Natural killer cell treated with Interleukin-12 subunit alpha and Interleukin-12 subunit beta and Interleukin-15 and Interleukin-18, amount 100 ng/mL, for 72 hours (primary cell): ENCODE results near the gene FAM193A. TPM values are rescaled to one million over a fixed set of nuclear protein-coding genes. Genes with fewer than 3 reads are reported as not detected.
"Not testable (repeated sequence)": the region's sequence is repeated elsewhere in the genome, so short reads cannot be mapped to it uniquely, and the experiment has no call there.

Source experiments
- ATAC-seq, 2 donors: fragments of 150-1000 bp; cut with Tn5 transposase in 1 of 2; sonication (Bioruptor Pico), chemical (Tn5 transposase) in 1 of 2; 2 replicates each; pipeline ENCODE4 v1.10.0; 2021
- DNase-seq: peaks from one replicate; pipeline ENCODE4 v3.0.0; 2022; ENCODE audit warnings: low spot score
- H3K27ac Mint-ChIP-seq, 2 donors: 1 replicate in 1 of 2; 2 replicates in 1 of 2; pipeline ENCODE4 v1.8.0; 2022; ENCODE audit warnings: mixed read lengths in 2 of 2, mild to moderate bottlenecking in 1 of 2, moderate library complexity in 1 of 2
- H3K27me3 Mint-ChIP-seq, 2 donors: 1 replicate in 1 of 2; 2 replicates in 1 of 2; pipeline ENCODE4 v1.8.0; 2022; ENCODE audit warnings: mixed read lengths in 2 of 2
- H3K36me3 Mint-ChIP-seq: one replicate; pipeline ENCODE4 v1.8.0; 2022; ENCODE audit warnings: mixed read lengths
- H3K4me1 Mint-ChIP-seq, 2 donors: 1 replicate in 1 of 2; 2 replicates in 1 of 2; pipeline ENCODE4 v1.8.0; 2022; ENCODE audit warnings: low read depth in 2 of 2, mixed read lengths in 2 of 2, mild to moderate bottlenecking in 1 of 2
- H3K4me3 Mint-ChIP-seq: one replicate; pipeline ENCODE4 v1.8.0; 2022; ENCODE audit warnings: mixed read lengths
- H3K9me3 Mint-ChIP-seq: 2 replicates; pipeline ENCODE4 v1.8.0; 2022; ENCODE audit warnings: mixed read lengths
- total RNA-seq, 2 donors: library from RNA; stranded (reverse); gene quantifications; one replicate each; pipeline ENCODE4 v1.2.3, GENCODE V29; 2022

FAM193A gene
- total RNA-seq, 2 donors from 2014 or later: 28.0 to 50.9 TPM

- H3K9me3 Mint-ChIP-seq: no peaks in the 10 kb centered on the region
These were observed 87.0 kb downstream of the FAM193A start for GRCh38 chr4:2623442-2623841.

GRCh38 chr4:2624782-2625530 lies 88.5 kb downstream of the FAM193A start:
- no peaks in the 10 kb centered on the region for H3K9me3 Mint-ChIP-seq

More at GRCh38 chr4:2623442-2623841, 87.0 kb downstream of the FAM193A start:
- peaks cover 23 to 32% of the 10 kb centered on the region in 2 donors for H3K4me1 Mint-ChIP-seq
- H3K4me3 Mint-ChIP-seq: no peak overlapping the region
- DNase-seq (no peak), ATAC-seq (no peak)
- no peak overlapping the region for H3K27ac Mint-ChIP-seq
- no peaks in the 10 kb centered on the region for H3K27me3 Mint-ChIP-seq
- H3K36me3 Mint-ChIP-seq: peaks cover 9% of the 10 kb centered on the region

GRCh38 chr4:2626231-2626630 lies 89.8 kb downstream of the FAM193A start:
- Mint-ChIP-seq H3K36me3 (peaks cover 9% of the 10 kb centered on the region), H3K9me3 (no peaks in the 10 kb centered on the region), H3K4me3 (no peak overlapping the region), H3K27ac (no peak overlapping the region), H3K27me3 (no peaks in the 10 kb centered on the region), H3K4me1 (peaks cover 8 to 16% of the 10 kb centered on the region in 2 donors)
- no peak for DNase-seq
- no peak for ATAC-seq

More at GRCh38 chr4:2624782-2625530, 88.5 kb downstream of the FAM193A start:
- no peak overlapping the region for H3K4me3 Mint-ChIP-seq
- peaks cover 19 to 24% of the 10 kb centered on the region in 2 donors for H3K4me1 Mint-ChIP-seq
- ATAC-seq (no peak), DNase-seq (no peak)
- H3K27me3 Mint-ChIP-seq: no peaks in the 10 kb centered on the region
- H3K36me3 Mint-ChIP-seq: peaks cover 9% of the 10 kb centered on the region
- no peak overlapping the region for H3K27ac Mint-ChIP-seq

- Mint-ChIP-seq H3K4me1 (no peaks in the 10 kb centered on the region), H3K27ac (no peak overlapping the region), H3K9me3 (no peaks in the 10 kb centered on the region), H3K4me3 (no peak overlapping the region), H3K36me3 (peaks cover 5% of the 10 kb centered on the region), H3K27me3 (no peaks in the 10 kb centered on the region)
- DNase-seq (no peak), ATAC-seq (no peak)
These were observed 94.3 kb downstream of the FAM193A start for GRCh38 chr4:2630556-2631273.

GRCh38 chr4:2634014-2634413 lies 97.6 kb downstream of the FAM193A start:
- H3K27me3 Mint-ChIP-seq: no peaks in the 10 kb centered on the region

GRCh38 chr4:2636331-2636730 lies 99.9 kb downstream of the FAM193A start:
- Mint-ChIP-seq H3K27ac (no peak overlapping the region), H3K9me3 (no peaks in the 10 kb centered on the region), H3K4me3 (no peak overlapping the region), H3K36me3 (no peaks in the 10 kb centered on the region), H3K27me3 (no peaks in the 10 kb centered on the region), H3K4me1 (no peaks in the 10 kb centered on the region)
- ATAC-seq: no peak
- DNase-seq: no peak

More at GRCh38 chr4:2634014-2634413, 97.6 kb downstream of the FAM193A start:
- no peaks in the 10 kb centered on the region for H3K36me3 Mint-ChIP-seq
- H3K9me3 Mint-ChIP-seq: no peaks in the 10 kb centered on the region
- H3K27ac Mint-ChIP-seq: no peak overlapping the region
- ATAC-seq (no peak), DNase-seq (no peak)
- no peaks in the 10 kb centered on the region for H3K4me1 Mint-ChIP-seq
- no peak overlapping the region for H3K4me3 Mint-ChIP-seq

- not testable (repeated sequence) for H3K27ac Mint-ChIP-seq, H3K4me3 Mint-ChIP-seq
These were observed 100.5 kb downstream of the FAM193A start for GRCh38 chr4:2636994-2637393.

GRCh38 chr4:2637956-2638552 lies 101.6 kb downstream of the FAM193A start:
- no peak for ATAC-seq

More at GRCh38 chr4:2636994-2637393, 100.5 kb downstream of the FAM193A start:
- not testable (repeated sequence) for H3K27me3 Mint-ChIP-seq, DNase-seq, H3K36me3 Mint-ChIP-seq, ATAC-seq, H3K9me3 Mint-ChIP-seq, H3K4me1 Mint-ChIP-seq

GRCh38 chr4:2638730-2639129 lies 102.3 kb downstream of the FAM193A start:
- no peak for ATAC-seq

More at GRCh38 chr4:2637956-2638552, 101.6 kb downstream of the FAM193A start:
- no peak for DNase-seq
- peaks cover 0 to 2% of the 10 kb centered on the region in 2 donors for H3K4me1 Mint-ChIP-seq
- no peak overlapping the region for H3K4me3 Mint-ChIP-seq
- no peaks in the 10 kb centered on the region for H3K27me3 Mint-ChIP-seq
- H3K27ac Mint-ChIP-seq: no peak overlapping the region
- H3K9me3 Mint-ChIP-seq: no peaks in the 10 kb centered on the region
- H3K36me3 Mint-ChIP-seq: no peaks in the 10 kb centered on the region

GRCh38 chr4:2642968-2643367 lies 106.5 kb downstream of the FAM193A start:
- no peaks in the 10 kb centered on the region for H3K27me3 Mint-ChIP-seq
- H3K4me3 Mint-ChIP-seq: no peak overlapping the region
- DNase-seq: no peak
- peaks cover 0 to 2% of the 10 kb centered on the region in 2 donors for H3K4me1 Mint-ChIP-seq
- H3K36me3 Mint-ChIP-seq: no peaks in the 10 kb centered on the region
- no peaks in the 10 kb centered on the region for H3K9me3 Mint-ChIP-seq
- ATAC-seq: no peak
- no peak overlapping the region for H3K27ac Mint-ChIP-seq

More at GRCh38 chr4:2638730-2639129, 102.3 kb downstream of the FAM193A start:
- no peaks in the 10 kb centered on the region for H3K9me3 Mint-ChIP-seq
- no peak for DNase-seq
- H3K4me1 Mint-ChIP-seq: peaks cover 0 to 2% of the 10 kb centered on the region in 2 donors
- no peaks in the 10 kb centered on the region for H3K27me3 Mint-ChIP-seq
- H3K4me3 Mint-ChIP-seq: no peak overlapping the region
- no peak overlapping the region for H3K27ac Mint-ChIP-seq
- H3K36me3 Mint-ChIP-seq: no peaks in the 10 kb centered on the region

- Mint-ChIP-seq H3K9me3 (no peaks in the 10 kb centered on the region), H3K27me3 (no peaks in the 10 kb centered on the region), H3K4me1 (peaks cover 0 to 2% of the 10 kb centered on the region in 2 donors), H3K4me3 (no peak overlapping the region), H3K27ac (no peak overlapping the region), H3K36me3 (no peaks in the 10 kb centered on the region)
- ATAC-seq: no peak
- no peak for DNase-seq
These were observed 107.1 kb downstream of the FAM193A start for GRCh38 chr4:2643555-2643954.

GRCh38 chr4:2646396-2647149 lies 110.1 kb downstream of the FAM193A start:
- Mint-ChIP-seq H3K4me3 (no peak overlapping the region), H3K36me3 (peaks cover 6% of the 10 kb centered on the region), H3K27ac (no peak overlapping the region), H3K4me1 (peaks cover 6 to 10% of the 10 kb centered on the region in 2 donors), H3K9me3 (no peaks in the 10 kb centered on the region), H3K27me3 (no peaks in the 10 kb centered on the region)
- ATAC-seq (no peak), DNase-seq (no peak)

- H3K27me3 Mint-ChIP-seq: no peaks in the 10 kb centered on the region
- DNase-seq (no peak), ATAC-seq (no peak)
- H3K36me3 Mint-ChIP-seq: peaks cover 8% of the 10 kb centered on the region
- no peaks in the 10 kb centered on the region for H3K9me3 Mint-ChIP-seq
- no peak overlapping the region for H3K4me3 Mint-ChIP-seq
- H3K4me1 Mint-ChIP-seq: peaks cover 15 to 16% of the 10 kb centered on the region in 2 donors
- H3K27ac Mint-ChIP-seq: no peak overlapping the region
These were observed 111.1 kb downstream of the FAM193A start for GRCh38 chr4:2647403-2648158.
